Dermis lymphatic vessel endothelial cell (primary cell): ENCODE data around the gene KCTD4. TPM values are rescaled to one million over a fixed set of nuclear protein-coding genes. Genes with fewer than 3 reads are reported as not detected.

Experiments
- total RNA-seq: library from RNA; depleted of rRNA; stranded (reverse); fragments of >200 nt; gene quantifications from 2 replicates; pipeline ENCODE4 v1.2.1, GENCODE V29; 2014

Gene KCTD4
- not detected in 2 replicates for total RNA-seq

GRCh38 chr13:45200701-45201232 is at the start of gene KCTD4:
Gene KCTD4, minus strand, starts transcription at chr13:45201045. Its CDS starts 6,478 bp downstream, at chr13:45194567.

Other genes starting within 250 kb of the KCTD4 start
- 1.3 and 2.0 TPM in 2 replicates for gene NUFIP1, start 211.6 kb downstream of the KCTD4 start, total RNA-seq
- gene GPALPP1, start 211.5 kb downstream of the KCTD4 start, total RNA-seq = 27.5 and 29.0 TPM in 2 replicates
- gene GTF2F2, start 80.5 kb downstream of the KCTD4 start, total RNA-seq = 13.9 and 20.9 TPM in 2 replicates
- 3,482 and 3,771 TPM in 2 replicates for gene TPT1, start 140.1 kb upstream of the KCTD4 start, total RNA-seq
- gene SLC25A30, start 217.3 kb upstream of the KCTD4 start, total RNA-seq = 7.2 and 10.3 TPM in 2 replicates